ENCODE results near the gene POLD3.

DNA sequence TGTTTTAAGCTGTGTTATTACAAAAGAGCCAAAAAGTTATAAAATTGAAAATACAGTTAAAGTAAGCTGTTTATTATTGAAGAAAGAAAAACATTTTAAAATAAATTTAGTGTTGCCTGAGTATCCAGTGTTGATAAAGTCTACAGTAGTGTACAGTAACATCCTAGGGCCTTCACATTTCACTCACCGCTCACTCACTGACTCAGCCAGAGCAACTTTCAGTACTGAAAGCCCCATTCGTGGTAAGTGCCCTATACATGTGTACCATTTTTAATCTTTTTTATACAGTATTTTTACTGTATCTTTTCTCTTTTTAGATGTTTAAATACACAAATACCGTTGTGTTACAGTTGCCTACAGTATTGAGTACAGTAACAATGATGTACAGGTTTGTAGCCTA is 35.0 kb downstream of the POLD3 start:
- TF ChIP-seq, protein P1, sequence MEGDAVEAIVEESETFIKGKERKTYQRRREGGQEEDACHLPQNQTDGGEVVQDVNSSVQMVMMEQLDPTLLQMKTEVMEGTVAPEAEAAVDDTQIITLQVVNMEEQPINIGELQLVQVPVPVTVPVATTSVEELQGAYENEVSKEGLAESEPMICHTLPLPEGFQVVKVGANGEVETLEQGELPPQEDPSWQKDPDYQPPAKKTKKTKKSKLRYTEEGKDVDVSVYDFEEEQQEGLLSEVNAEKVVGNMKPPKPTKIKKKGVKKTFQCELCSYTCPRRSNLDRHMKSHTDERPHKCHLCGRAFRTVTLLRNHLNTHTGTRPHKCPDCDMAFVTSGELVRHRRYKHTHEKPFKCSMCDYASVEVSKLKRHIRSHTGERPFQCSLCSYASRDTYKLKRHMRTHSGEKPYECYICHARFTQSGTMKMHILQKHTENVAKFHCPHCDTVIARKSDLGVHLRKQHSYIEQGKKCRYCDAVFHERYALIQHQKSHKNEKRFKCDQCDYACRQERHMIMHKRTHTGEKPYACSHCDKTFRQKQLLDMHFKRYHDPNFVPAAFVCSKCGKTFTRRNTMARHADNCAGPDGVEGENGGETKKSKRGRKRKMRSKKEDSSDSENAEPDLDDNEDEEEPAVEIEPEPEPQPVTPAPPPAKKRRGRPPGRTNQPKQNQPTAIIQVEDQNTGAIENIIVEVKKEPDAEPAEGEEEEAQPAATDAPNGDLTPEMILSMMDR (IDR thresholded peaks at IDR 0.05), result no peak
- TF ChIP-seq EZH2 (IDR thresholded peaks at IDR 0.05; ENCODE audit: borderline replicate concordance, insufficient read depth, low read depth, low read length, poor library complexity, severe bottlenecking), result no peak

All from B cell (primary cell).